ENCODE data around the gene OCEL1.

- no peak for TF ChIP-seq CTCF (IDR thresholded peaks at IDR 0.05)
- TF ChIP-seq POLR2A (IDR thresholded peaks at IDR 0.05): no peak
Observed at GRCh38 chr19:17209126-17210036, 16.6 kb upstream of the OCEL1 start.
